ENCODE results near the gene LRRC7. TPM values are rescaled to one million over a fixed set of nuclear protein-coding genes. Genes with fewer than 3 reads are reported as not detected.

LRRC7 gene
- total RNA-seq (2014; rRNA removed; shearing (Covaris generic)): 0.28 and 0.43 TPM in 2 replicates

DNA sequence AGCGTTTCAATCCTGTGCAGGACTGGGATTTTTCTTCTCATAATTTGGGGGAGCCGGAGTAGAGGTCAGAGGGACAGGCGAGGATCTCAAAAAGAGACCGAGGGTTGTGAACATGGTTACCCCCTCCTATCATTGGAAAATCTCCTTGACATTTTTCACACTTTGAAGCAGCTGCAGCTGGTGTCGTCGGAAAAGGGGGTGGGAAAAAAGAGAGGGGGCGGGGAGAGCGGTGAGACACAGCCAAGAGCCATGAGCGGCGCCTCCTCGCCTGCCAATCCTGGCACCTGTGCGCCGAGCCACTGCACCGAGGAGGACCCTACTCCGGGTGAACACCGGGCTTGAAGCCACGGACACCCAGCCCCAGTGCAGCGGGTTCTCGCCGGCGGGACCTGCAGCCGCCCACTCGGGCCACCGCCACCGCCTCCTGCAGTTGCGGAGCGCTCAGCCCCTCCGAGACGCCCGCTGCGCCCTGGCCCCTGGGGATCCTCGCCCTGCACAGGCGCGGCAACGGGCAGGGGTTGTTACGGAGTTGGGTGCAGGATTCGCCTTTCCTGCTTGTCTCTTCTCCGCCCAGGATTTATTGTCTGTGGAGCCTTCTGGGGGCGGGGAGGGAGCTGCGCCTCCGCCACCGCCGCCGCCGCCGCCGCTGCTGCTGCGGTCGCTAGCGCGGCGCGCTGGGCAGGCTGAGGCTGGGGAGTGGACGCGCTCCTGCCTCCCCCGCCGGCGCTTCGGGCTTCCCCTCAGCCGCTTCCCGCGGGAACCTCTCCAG lies at the start of gene LRRC7:
LRRC7 (plus strand) TSS at position 271 of the 769 bp plus-strand sequence. CDS start 718 bp downstream, outside the sequence.
- peak; percentile 0 for DNase-seq (ENCODE audit: low spot score)

DNA sequence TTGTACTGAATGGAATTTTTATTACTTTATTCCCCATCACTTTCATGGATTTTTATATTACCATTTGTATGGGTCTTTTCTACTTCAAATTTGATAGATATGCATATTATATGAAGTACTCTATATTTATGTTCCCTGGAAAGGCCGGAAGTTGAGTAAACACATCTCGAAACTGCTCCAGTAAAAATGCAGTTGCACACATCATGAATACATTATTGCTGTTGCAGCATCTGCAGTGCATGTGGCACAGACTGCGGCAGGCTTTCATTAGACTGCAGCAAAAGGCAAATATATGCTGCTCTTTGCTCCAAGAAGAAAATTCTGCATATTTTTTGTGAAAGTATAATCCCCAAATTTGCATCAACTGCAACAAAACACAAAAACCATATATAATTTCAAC lies 48.7 kb upstream of the LRRC7 start:
- DNase-seq (ENCODE audit: low spot score): no peak

DNA sequence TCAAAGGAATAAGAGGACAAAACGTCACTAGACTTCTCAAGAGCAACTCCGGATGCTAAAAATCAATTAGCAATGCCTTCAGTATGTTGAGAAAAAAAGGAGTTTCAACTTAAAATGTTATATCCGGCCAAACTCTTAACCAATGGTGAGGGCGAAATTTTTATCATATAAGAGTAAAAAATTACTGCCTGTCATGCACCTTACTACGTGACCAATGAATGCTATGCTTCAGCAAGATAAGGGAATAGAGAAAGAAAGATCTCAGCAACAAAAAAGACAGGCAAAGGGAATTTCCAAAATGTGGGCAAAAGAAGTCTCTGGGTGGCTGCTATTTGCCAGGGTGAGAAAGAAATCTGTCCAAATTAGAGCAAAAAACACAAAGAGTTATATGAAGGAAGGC lies 47.4 kb upstream of the LRRC7 start:
- DNase-seq (ENCODE audit: low spot score): no peak

DNA sequence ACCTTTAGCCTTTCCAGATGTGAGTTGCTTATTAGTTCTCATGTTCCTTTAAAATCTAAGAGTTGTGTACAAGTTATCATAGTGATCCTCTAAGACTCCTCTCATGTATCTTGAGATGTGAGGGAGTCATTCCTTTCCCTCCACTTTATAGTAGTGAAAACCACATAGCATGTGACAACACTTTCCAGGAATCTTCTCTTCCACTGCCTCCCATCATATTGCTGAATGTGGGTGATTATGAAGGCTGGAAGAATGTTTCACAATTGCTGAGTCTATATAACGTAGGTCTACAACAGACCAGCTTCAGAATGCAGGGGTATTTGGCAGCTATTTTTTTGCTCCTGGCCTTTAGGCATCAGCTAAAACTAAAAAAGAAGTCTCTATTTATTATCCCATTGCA lies 44.7 kb upstream of the LRRC7 start:
- peak; percentile 45 for DNase-seq (ENCODE audit: low spot score)

DNA sequence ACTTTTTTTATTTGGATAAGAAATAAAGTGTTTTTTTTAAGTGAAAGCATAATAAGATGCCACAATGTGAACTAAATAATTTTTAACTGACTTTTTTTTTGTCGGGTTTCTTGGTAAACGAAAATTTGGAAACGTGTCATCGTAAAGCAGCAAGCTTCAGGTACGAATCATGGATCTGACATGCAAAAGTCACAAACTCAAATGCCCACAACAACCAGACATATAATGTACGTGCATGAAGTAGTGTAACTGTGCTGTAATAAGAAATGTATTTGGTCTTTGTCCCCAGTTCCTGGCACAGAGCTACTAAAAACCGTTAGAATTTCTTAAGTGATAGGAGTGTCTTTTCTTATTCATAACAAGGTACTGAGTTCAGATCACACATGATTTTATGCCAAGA lies 44.3 kb upstream of the LRRC7 start:
- no peak for DNase-seq (ENCODE audit: low spot score)

DNA sequence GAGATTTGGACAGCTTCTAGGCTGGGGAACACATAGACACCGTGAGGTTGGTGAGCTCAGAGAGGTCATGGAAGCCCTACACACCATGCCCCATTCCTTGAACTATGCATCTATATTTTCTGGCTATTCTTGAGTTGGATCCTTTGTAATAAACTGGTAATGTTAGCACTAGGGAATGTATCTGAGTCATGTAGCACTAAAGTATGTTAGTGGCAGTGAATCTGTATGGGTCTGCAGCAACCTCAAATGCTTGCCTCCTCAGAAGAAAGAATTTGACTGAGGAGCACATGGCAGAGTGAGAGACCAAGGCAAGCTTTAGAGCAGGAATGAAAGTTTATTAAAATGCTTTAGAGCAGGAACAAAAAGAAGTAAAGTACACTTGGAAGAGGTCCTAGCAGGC lies 43.7 kb upstream of the LRRC7 start:
- no peak for DNase-seq (ENCODE audit: low spot score)

DNA sequence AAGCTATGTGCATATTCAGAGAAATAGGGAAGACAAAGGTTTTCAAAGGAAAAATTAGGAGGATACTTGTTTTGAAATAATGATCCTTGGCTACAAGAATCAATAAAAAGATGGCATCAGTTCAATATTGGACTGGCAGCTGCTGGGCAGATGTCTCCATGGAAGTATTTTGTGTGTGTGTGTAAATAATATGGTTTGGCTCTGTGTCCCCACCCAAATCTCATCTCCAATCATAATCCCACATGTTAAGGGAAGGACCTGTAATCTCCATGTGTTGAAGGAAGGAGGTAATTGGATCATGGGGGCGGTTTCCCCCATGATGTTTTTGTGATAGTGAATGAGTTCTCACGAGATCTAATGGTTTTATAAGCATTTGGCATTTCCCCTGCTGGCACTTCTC lies 40.4 kb upstream of the LRRC7 start:
- no peak for DNase-seq (ENCODE audit: low spot score)

DNA sequence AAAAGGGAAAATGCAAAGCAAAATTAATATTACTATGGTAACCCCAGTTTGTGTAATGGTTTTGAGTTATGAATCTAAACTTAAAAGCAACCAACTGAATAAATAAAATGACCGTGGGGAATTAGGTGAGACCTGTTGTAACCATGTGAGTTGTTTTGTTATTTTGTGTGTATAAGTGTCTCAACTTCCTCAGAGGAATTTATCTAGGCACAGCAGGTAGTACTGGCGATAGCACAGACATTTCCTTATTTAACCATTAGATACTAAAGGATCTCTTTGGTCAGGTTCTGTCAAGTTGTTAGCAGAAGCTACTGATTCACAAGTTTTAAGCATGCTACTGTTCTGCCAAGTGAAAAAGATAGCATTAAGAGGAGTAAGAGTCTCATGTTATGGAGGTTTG lies 39.3 kb upstream of the LRRC7 start:
- no peak for DNase-seq (ENCODE audit: low spot score)

DNA sequence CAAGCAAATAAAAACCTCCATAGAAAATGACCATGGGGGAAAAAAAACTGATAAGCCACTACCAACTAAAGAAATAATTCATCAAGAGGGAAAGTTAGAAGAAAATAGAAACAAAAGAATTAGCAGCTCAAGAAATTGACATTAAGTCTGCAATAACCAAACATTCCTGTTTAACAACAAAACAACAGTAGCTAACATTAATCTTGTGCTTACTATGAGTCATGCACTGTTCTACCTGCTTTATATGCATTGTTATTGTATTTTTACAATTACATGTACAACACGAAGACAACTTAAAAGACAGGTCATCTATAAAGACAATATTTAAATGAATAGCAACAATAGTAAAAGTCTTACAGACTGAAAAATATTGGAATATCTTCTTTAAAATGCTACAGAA lies 34.4 kb upstream of the LRRC7 start:
- DNase-seq (ENCODE audit: low spot score): no peak

DNA sequence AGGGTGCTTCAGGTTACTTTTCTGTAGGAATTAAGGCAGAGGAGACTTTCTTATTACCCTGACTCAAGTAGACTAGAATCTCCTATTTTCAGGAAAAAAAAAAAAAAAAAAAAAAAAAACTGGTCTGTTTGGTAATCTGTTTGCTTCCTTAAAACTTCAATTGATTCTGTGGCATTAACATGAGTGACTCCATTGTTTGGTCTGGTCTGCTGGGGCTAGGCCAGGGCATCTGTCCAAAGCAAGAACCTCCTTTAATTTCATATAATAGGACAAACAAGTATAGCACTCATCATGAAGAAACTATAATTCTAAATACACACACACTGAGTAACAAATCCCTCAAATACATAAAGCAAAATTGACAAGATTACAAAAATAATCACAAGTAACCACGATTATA lies 32.9 kb upstream of the LRRC7 start:
- DNase-seq (ENCODE audit: low spot score): no peak

DNA sequence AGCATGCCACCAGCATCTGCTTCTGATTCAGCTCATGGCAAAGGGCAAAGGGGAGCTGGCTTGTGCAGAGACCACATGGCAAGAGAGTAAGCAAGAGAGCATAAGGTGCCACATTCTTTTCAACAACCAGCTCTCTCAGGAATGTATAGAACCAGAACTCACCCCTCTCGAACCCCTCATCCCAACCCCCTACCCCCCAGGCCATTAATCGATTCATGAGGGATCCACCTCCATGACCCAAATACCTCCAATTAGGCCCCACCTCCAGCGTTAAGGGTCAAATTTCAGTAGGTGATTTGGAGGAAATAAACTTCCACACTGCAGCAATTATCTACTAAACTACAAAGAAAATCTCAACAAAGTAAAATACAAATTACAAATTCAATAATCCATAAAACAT lies 32.2 kb upstream of the LRRC7 start:
- no peak for DNase-seq (ENCODE audit: low spot score)

DNA sequence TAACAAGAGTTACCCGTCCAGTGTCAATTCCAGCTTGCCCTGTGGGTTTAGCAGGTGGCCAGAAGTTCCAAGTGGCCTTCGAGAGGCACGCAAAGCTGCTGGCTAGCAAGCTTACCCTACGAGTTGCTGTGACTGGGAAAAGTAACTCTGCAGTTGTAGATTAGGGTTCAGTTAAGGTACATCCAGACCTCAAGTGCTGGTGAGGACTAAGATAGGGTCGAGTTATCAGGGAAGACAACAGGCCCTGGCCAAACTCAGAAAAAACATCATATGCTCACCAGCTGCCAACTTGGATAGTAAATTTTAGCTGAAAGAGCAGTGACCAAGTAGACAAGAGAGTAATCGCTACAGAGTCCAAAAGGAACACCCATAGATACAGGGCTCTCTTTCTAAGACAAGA lies 27.7 kb upstream of the LRRC7 start:
- no peak for DNase-seq (ENCODE audit: low spot score)

DNA sequence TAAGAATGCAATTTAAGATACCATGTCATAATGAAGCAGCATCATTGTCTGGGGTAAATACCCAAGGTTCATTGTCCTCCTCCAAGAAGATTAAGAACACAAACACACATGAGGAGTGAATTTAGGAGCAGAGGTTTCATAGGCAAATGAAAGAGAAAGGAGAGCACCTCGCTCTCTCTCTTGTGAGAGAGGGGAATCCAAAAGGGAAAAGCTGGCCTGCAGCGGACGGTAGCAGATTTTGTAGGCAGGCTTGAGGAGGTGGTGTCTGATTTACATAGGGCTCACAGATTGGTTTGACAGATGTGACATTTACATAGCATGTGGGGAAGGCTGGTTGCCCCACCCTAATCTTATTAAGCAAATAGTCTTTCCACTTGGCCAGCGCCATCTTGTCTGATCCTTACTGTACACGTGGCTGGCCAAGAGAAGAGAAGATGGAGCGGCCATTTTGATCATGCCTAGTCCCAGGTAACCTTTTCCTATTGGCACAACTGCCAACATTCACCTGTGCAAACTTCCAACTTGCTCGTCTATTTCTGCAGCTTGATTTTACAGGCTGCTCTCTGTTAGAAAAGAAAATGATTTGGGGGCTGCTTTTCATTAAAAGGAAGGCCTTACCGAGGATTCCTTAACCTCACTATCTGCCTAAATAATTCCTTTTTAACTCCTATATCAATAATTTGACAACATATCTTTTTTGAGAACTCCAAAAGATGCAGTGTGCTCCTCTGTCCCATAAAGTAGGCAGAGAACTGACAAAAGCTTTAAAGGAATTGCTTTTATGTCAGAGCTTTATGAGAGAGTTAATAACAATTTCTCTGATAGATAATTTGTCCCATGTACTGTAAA lies 16.0 kb upstream of the LRRC7 start:
- peak; percentile 41 for DNase-seq (ENCODE audit: low spot score)

DNA sequence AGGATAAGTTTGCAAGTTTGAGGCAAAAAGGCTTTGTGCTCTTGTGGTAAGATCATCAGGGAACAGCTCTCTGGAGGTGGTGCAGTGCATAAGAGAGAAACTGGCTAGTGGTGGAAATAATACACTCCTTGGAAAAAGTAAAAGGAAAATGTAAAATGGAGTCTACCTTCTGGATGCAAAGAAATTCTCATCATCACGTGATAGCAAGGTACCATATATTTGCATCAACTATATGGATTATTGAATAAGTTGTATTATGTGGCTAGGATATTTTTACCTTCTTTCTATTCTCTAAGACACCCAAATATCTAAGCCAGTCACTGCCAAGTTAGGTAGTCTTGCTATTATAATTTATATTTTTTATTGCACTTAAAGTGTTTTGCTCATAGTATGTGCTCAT lies 14.0 kb upstream of the LRRC7 start:
- DNase-seq (ENCODE audit: low spot score): no peak

DNA sequence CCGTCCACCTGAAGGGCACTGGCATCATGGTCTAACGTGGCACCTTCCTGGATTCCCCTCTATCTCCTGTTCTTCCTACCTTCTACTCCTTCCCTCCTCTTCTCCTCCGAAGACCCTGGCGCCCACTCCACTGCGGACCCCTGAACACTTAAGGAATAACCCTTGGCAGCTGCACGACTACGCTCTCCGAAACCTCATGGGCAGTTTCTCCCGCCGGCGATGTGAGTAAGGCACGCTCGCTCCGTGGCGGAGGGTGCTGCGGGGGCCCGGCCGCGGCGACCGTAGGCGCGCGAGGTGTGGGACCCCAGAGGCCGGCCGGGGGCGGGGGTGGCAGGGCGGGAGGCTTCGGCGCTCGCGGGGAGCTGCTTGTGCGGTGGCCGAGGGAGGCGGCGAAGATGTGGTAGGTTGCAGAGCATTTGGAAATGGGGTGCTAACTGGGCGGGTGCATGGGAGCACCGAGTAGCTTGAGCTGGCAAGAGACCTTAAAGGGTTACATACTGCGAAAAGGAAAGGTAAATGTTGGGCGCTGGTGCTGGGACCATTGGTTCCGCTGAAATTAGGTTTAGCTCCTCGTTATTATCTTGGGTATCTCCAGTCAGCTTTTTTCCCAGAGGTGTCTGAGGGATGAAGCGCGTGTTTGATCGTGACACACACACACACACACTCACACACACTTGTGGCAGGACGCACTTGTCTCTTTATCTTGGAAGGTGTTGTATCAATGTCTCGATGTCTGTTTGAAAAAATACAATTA lies 876 bp downstream of the LRRC7 start:
- DNase-seq (ENCODE audit: low spot score): no peak

DNA sequence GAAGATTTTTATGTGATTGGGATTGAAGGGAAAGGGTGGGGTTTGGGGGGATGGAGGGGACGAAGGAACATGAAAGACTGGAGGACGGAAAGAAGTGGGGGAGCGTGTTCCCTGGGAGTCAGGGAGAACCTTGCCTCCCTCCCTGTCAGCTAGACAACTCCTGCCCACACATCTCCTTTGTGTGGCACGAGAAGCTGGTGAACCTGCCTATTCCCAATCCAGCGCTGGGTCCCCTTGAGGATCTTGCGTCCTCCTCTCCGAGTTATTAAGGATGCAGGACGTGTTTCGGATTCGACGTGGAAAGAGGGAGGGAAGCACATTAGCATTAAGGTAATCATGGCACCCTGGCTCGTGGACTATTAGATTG lies 1.4 kb downstream of the LRRC7 start:
- no peak for DNase-seq (ENCODE audit: low spot score)

DNA sequence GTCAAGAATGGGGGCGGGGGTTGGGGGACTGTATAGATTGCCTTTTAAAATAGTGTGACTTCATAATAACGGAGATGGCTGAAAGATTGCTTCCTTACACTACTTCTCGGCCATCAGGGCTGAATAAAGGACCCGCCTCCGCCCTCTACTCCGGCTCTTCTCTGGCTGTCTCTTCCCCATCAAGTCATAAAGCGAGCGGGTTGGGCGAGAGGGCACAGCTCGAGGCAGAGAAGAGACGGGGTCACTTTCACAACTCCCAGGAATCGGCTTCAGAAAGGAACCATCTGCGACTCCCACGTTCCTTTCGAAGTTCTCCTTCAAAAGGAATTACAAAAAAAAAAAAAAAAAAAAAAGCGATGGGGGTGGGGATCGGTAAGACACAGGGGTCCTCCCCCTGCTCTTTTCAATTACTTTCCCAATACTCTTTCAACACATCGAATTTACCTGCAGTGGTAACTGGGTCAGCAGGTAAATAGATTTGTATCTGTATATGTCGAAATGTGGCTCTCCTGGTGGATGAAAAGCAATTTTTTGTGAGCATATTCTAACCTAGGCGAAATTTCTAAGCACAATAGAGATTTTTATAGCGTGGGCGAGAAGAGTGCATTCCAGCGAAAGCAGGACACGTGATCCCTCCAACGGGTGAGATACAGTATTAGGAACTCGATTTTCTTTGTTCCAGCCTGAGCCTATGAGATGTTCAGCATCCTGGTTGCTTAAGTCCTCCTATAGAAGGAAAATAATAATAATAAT lies 2.0 kb downstream of the LRRC7 start:
- DNase-seq (ENCODE audit: low spot score): no peak

DNA sequence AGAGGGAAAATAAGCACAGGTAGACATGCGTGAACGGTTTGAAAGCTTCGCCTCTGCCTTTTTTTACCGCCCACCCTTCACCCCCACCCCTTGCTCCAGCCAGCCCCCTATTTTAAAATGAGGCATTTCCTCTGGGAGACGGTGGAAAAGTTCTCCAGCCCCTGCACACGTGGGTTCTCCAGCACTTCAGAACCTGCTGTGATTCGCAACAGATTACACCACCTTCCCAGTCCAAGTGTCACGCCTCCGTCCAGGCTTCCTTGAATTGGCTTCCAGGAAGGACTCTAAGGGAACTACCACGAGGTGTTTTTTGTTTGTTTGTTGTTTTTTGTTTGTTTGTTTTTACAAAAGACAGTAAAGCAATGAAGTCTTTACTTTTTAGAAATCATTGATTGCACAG lies 2.6 kb downstream of the LRRC7 start:
- DNase-seq (ENCODE audit: low spot score): no peak

DNA sequence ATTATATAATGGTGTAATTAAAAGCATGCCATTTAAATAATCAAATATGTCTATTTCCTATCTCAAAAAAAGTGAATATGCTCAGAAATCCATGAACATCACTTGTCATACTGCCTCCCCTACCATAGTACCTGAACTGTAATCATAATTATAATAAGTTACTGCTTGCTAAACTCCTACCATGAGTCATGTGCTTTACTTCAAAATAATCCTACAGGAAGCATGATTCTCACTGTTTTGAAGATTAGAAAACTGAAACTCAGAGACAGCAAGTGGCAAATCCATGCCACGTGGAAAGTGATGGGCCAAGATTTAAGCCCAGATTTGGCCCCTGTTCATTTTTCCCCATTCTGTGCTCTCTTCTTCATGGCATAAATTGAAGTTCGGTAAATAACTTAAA lies 5.2 kb downstream of the LRRC7 start:
- DNase-seq (ENCODE audit: low spot score): no peak

DNA sequence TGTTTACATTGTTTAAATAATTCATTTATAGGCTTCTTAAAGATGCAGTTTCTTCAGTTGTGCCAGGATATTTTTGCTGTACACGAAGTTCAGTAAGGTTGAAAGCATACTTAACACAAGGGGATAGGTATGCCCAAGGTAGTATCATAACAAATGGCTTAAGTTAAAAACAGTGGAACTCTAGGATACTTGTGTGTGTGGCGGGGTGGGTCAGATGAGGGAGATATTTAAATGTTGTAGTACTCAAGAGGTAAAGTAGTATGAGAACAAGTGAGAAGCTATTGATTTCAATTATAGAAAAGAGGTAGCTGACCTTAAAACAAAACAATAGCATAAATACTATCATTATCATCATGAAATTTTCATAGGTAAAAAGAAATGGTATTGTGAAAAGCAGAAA lies 6.2 kb downstream of the LRRC7 start:
- no peak for DNase-seq (ENCODE audit: low spot score)

DNA sequence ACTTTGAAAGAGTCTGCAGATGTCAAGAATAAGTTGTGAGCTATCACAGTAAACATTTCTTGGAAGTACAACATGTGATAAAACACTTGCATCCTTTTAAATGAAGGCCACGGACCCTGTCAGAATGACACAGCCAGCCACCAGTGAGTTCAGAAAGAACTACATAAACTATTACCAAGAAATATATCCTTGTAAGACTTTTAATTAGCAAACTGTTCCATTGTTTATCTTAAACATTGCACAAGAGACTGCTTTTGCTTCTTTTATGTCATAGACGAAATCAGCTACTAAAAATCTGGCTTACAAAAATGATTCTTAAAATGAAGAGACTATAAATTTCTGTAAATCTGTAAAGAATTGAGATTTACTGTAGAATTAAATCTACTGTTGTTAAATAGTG lies 17.9 kb downstream of the LRRC7 start:
- DNase-seq (ENCODE audit: low spot score): no peak

DNA sequence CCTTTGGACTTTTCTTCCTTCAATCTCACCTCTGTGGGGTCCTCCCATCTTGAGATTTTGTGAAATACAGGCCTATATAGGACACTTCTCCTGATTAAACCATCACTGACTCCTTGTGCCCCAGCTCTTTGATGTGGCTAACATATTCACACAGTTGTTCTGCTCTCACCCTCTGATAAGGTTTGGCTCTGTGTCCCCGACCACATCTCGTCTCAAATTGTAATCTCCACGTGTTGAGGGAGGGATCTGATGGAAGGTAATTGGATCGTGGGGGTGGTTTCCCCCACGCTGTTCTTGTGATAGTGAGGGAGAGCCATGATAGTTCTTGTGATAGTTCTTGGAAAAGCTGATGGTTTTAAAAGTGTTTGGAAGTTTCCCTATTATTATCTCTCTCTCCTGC lies 19.7 kb downstream of the LRRC7 start:
- DNase-seq (ENCODE audit: low spot score): no peak
